ENCODE results near the gene JSRP1.
A peak's percentile ranks its signal among the peaks of the same experiment; 100 is the strongest.

Gene JSRP1

GRCh38 chr19:2255982-2256685 lies at the start of gene JSRP1:
Gene JSRP1, minus strand, starts transcription at chr19:2256417. Its CDS starts 1,103 bp downstream, at chr19:2255314.
- DNase-seq = no peak

- DNase-seq = no peak
These were observed 49.4 kb upstream of the JSRP1 start for GRCh38 chr19:2305452-2306280.

- DNase-seq = no peak
These were observed 47.1 kb upstream of the JSRP1 start for GRCh38 chr19:2303211-2303798.

- no peak for DNase-seq
These were observed 46.3 kb upstream of the JSRP1 start for GRCh38 chr19:2302319-2303210.

- no peak for DNase-seq
These were observed 44.3 kb upstream of the JSRP1 start for GRCh38 chr19:2300533-2300932.

- no peak for DNase-seq
These were observed 39.9 kb upstream of the JSRP1 start for GRCh38 chr19:2296141-2296540.

- no peak for DNase-seq
These were observed 38.6 kb upstream of the JSRP1 start for GRCh38 chr19:2294687-2295335.

- no peak for DNase-seq
These were observed 35.1 kb upstream of the JSRP1 start for GRCh38 chr19:2291185-2291751.

- no peak for DNase-seq
These were observed 34.4 kb upstream of the JSRP1 start for GRCh38 chr19:2290441-2291184.

GRCh38 chr19:2289714-2290435 lies 33.7 kb upstream of the JSRP1 start:
- peak; percentile 73 for DNase-seq

GRCh38 chr19:2288818-2289713 lies 32.8 kb upstream of the JSRP1 start:
- no peak for DNase-seq

GRCh38 chr19:2288338-2288817 lies 32.2 kb upstream of the JSRP1 start:
- no peak for DNase-seq

GRCh38 chr19:2287585-2288337 lies 31.5 kb upstream of the JSRP1 start:
- no peak for DNase-seq

GRCh38 chr19:2286402-2287140 lies 30.4 kb upstream of the JSRP1 start:
- DNase-seq = no peak

GRCh38 chr19:2283835-2284507 lies 27.8 kb upstream of the JSRP1 start:
- DNase-seq = no peak

GRCh38 chr19:2282862-2283237 lies 26.6 kb upstream of the JSRP1 start:
- DNase-seq = no peak

All from GDM1 (cell line).